ENCODE data around the gene ARID5B.

- TF ChIP-seq CTCF (IDR thresholded peaks at IDR 0.05) (no peak), AFF4 (CRISPR knock-in tag; IDR thresholded peaks at IDR 0.05; ENCODE audit: borderline replicate concordance) (no peak), NR2C2 (CRISPR knock-in tag; IDR thresholded peaks at IDR 0.05) (no peak), NFATC4 (CRISPR knock-in tag; IDR thresholded peaks at IDR 0.05) (no peak), MAX (CRISPR knock-in tag; IDR thresholded peaks at IDR 0.05) (no peak), NR1H2 (CRISPR knock-in tag; IDR thresholded peaks at IDR 0.05) (no peak), ZNF532 (CRISPR knock-in tag; IDR thresholded peaks at IDR 0.05; ENCODE audit: borderline replicate concordance) (no peak)
Observed at GRCh38 chr10:61986788-61987492, 85.4 kb downstream of the ARID5B start.

All from WTC11 (cell line).